ENCODE results near the gene POR. TPM values are rescaled to one million over a fixed set of nuclear protein-coding genes. Genes with fewer than 3 reads are reported as not detected.

The POR gene
- total and polyA plus RNA-seq, 7 experiments from 2014 or later = 41.6 to 72.3 (median 69.2) TPM

GRCh38 chr7:75876126-75876881, 38.7 kb upstream of the POR start:
- H3K27ac Mint-ChIP-seq = peak overlapping the region in 4 of 9 donors; percentile 21 to 65 (median 44)
- peaks cover 16 to 20% of the 10 kb centered on the region in 2 donors for H3K4me1 ChIP-seq (ENCODE audit: control insufficient read depth in 2 of 2, insufficient read depth in 2 of 2, low read length in 2 of 2)
- H3K4me3 Mint-ChIP-seq = peak overlapping the region in 1 of 10 donors; percentile 20

DNA sequence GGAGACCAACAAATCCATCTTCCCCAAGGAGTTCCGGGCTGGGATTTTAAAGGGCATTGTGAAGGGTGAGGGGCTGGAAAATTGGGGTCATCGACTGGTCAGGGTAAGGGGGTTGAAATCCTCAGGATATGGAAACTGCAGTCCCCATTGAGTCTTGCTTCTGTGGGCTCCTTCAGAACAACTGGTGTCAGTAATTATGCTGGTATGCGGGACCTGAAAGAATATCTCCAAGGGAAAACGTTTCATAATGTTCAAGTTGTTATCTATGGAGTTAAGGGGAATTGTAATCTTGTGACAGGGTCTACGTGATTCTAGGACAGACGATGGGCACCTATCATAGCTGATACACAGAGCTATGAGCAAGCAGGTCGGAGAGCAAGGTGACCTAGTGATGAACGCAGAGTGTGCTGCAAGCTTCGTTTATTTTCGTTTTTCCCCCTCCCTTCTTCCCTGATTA, 36.6 kb upstream of the POR start:
- peak overlapping the region; percentile 91 to 99 (median 97) for H3K27ac Mint-ChIP-seq
- H3K9me3 Mint-ChIP-seq = peaks cover 0 to 5% (median 0%) of the 10 kb centered on the region in 11 donors
- H3K4me3 Mint-ChIP-seq = peak overlapping the region; percentile 93 to 99 (median 98)
- Histone ChIP-seq H3K36me3 (ENCODE audit: control insufficient read depth in 2 of 3, insufficient read depth in 3 of 3, low read length in 3 of 3) (peaks cover 11 to 26% (median 16%) of the 10 kb centered on the region in 3 experiments), H3K27ac (ENCODE audit: low read depth, low read length) (peak overlapping the region; percentile 81), H3K4me3 (ENCODE audit: low read length) (peak overlapping the region; percentile 94), H3K9me3 (ENCODE audit: control insufficient read depth in 2 of 3, low read length in 3 of 3) (no peaks in the 10 kb centered on the region), H3K4me1 (ENCODE audit: control insufficient read depth in 2 of 2, insufficient read depth in 2 of 2, low read length in 2 of 2) (peaks cover 16 to 20% of the 10 kb centered on the region in 2 donors), H3K27me3 (ENCODE audit: control insufficient read depth in 2 of 2, insufficient read depth in 2 of 2, low read length in 2 of 2) (no peaks in the 10 kb centered on the region)
- DNase-seq = no peak
- peaks cover 5 to 18% (median 11%) of the 10 kb centered on the region in 5 donors for H3K36me3 Mint-ChIP-seq
- peaks cover 26 to 43% (median 34%) of the 10 kb centered on the region in 7 donors for H3K4me1 Mint-ChIP-seq
- ATAC-seq = peak; percentile 19
- intact Hi-C loops (cut with micrococcal nuclease) = loop anchor here (1.0 to 10.0 kb wide), 13 partner anchors 36 to 1220 kb away; partner anchors contain the start of genes TMEM120A (in 2 of the 2), YWHAG (in 2 of the 2), POR (in 1 of the 2) and RCC1L (in 1 of the 2)
- H3K27me3 Mint-ChIP-seq = no peaks in the 10 kb centered on the region
- ChIA-PET CTCF (interaction anchor here (1.1 to 1.6 kb wide), 2 partner anchors 36 to 142 kb away, joined by 3 to 4 read pairs; partner anchors contain the start of gene POR), POLR2A (interaction anchor here (1.0 to 3.9 kb wide), 6 partner anchors 10 to 170 kb away, joined by 3 to 52 read pairs (median 4); partner anchors contain the start of genes MDH2, POR, STYXL1 and TMEM120A)

More at GRCh38 chr7:75876126-75876881, 38.7 kb upstream of the POR start:
- Mint-ChIP-seq H3K4me1 (peaks cover 25 to 31% (median 28%) of the 10 kb centered on the region in 7 donors), H3K9me3 (peaks cover 0 to 5% (median 0%) of the 10 kb centered on the region in 11 donors), H3K36me3 (peaks cover 0 to 8% (median 2%) of the 10 kb centered on the region in 5 donors), H3K27me3 (no peaks in the 10 kb centered on the region)
- DNase-seq (no peak), ATAC-seq (peak; percentile 8)
- ChIA-PET CTCF (no interaction called here), POLR2A (interaction anchor here (0.6 to 3.9 kb wide), 5 partner anchors 38 to 136 kb away, joined by 3 to 52 read pairs (median 4); partner anchors contain the start of gene POR)
- intact Hi-C loops (cut with micrococcal nuclease) = loop anchor here (5.0 to 10.0 kb wide), 5 partner anchors 131 to 804 kb away; partner anchors contain the start of genes RCC1L (in 1 of the 2) and YWHAG (in 1 of the 2)
- Histone ChIP-seq H3K36me3 (ENCODE audit: control insufficient read depth in 2 of 3, insufficient read depth in 3 of 3, low read length in 3 of 3) (peaks cover under 1 to 6% (median 2%) of the 10 kb centered on the region in 3 experiments), H3K9me3 (ENCODE audit: control insufficient read depth in 2 of 3, low read length in 3 of 3) (no peaks in the 10 kb centered on the region), H3K27ac (ENCODE audit: low read depth, low read length) (no peak overlapping the region), H3K27me3 (ENCODE audit: control insufficient read depth in 2 of 2, insufficient read depth in 2 of 2, low read length in 2 of 2) (no peaks in the 10 kb centered on the region), H3K4me3 (ENCODE audit: low read length) (no peak overlapping the region)

- POLR2A ChIA-PET = interaction anchor here (0.6 to 3.9 kb wide), 9 partner anchors 9 to 179 kb away, joined by 3 to 52 read pairs (median 4); partner anchors contain the start of genes MDH2, POR, STYXL1 and TMEM120A
- Histone ChIP-seq H3K4me1 (ENCODE audit: control insufficient read depth in 2 of 2, insufficient read depth in 2 of 2, low read length in 2 of 2) (peaks cover 16 to 20% of the 10 kb centered on the region in 2 donors), H3K27me3 (ENCODE audit: control insufficient read depth in 2 of 2, insufficient read depth in 2 of 2, low read length in 2 of 2) (no peaks in the 10 kb centered on the region), H3K27ac (ENCODE audit: low read depth, low read length) (peak within 1 kb of the TSS; percentile 95), H3K4me3 (ENCODE audit: low read length) (peak within 1 kb of the TSS; percentile 94), H3K9me3 (ENCODE audit: control insufficient read depth in 2 of 3, low read length in 3 of 3) (no peaks in the 10 kb centered on the region), H3K36me3 (ENCODE audit: control insufficient read depth in 2 of 3, insufficient read depth in 3 of 3, low read length in 3 of 3) (peaks cover 16 to 31% (median 16%) of the 10 kb centered on the region in 3 experiments)
- H3K27ac Mint-ChIP-seq = peak within 1 kb of the TSS; percentile 91 to 99 (median 97)
- H3K4me1 Mint-ChIP-seq = peaks cover 26 to 43% (median 34%) of the 10 kb centered on the region in 7 donors
- intact Hi-C loops (cut with micrococcal nuclease) = loop anchor here (1.0 to 10.0 kb wide), 15 partner anchors 35 to 1220 kb away; partner anchors contain the start of genes TMEM120A (in 2 of the 2), YWHAG (in 2 of the 2), POR (in 1 of the 2) and RCC1L (in 1 of the 2)
- H3K27me3 Mint-ChIP-seq = no peaks in the 10 kb centered on the region
- peaks cover 0 to 5% (median 0%) of the 10 kb centered on the region in 11 donors for H3K9me3 Mint-ChIP-seq
- peak; percentile 86 to 96 (median 91) for DNase-seq
- peaks cover 5 to 18% (median 14%) of the 10 kb centered on the region in 5 donors for H3K36me3 Mint-ChIP-seq
- peak; percentile 96 for ATAC-seq
- H3K4me3 Mint-ChIP-seq = peak within 1 kb of the TSS; percentile 93 to 99 (median 98)
- CTCF ChIA-PET = interaction anchor here (1.6 kb wide), 1 partner anchor 141 kb away, joined by 4 read pairs; no protein-coding TSS in a partner anchor
Measured at GRCh38 chr7:75878769-75879611, 36.0 kb upstream of the POR start, which contains the start of gene RHBDD2. Gene RHBDD2 (plus strand): TSS chr7:75879034. CDS start chr7:75879083, 49 bp downstream.

DNA sequence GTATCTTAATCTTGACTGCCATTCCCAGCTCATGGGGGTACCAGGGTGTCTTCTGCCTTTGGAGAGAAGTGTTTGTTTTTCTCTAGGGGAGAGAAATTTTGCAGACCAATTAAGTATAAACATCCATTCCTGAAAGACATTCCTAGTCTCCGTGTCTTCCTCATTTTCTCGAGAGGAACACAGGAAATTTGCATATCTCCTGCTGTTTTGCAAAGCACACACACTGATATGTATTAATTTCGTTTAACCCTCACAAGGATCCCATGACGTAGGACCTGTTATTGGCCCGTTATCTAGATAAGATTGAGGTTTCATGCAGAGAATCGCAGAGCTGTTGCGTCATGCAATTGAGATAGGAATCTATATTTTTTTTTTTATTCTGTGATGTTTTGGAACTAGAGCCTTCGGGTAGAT, 35.2 kb upstream of the POR start:
- Mint-ChIP-seq H3K4me3 (peak overlapping the region; percentile 93 to 99 (median 98)), H3K27me3 (no peaks in the 10 kb centered on the region), H3K4me1 (peaks cover 26 to 46% (median 34%) of the 10 kb centered on the region in 7 donors), H3K36me3 (peaks cover 5 to 24% (median 16%) of the 10 kb centered on the region in 5 donors), H3K9me3 (peaks cover 0 to 5% (median 0%) of the 10 kb centered on the region in 11 donors), H3K27ac (peak overlapping the region; percentile 91 to 99 (median 97))
- H3K4me3 ChIP-seq (ENCODE audit: low read length) = peak overlapping the region; percentile 94
- H3K36me3 ChIP-seq (ENCODE audit: control insufficient read depth in 2 of 3, insufficient read depth in 3 of 3, low read length in 3 of 3) = peaks cover 16 to 38% (median 24%) of the 10 kb centered on the region in 3 experiments
- H3K27me3 ChIP-seq (ENCODE audit: control insufficient read depth in 2 of 2, insufficient read depth in 2 of 2, low read length in 2 of 2) = no peaks in the 10 kb centered on the region
- DNase-seq (peak in 7 of 9 donors; percentile 53 to 90 (median 76)), ATAC-seq (peak; percentile 42)
- no peaks in the 10 kb centered on the region for H3K9me3 ChIP-seq (ENCODE audit: control insufficient read depth in 2 of 3, low read length in 3 of 3)
- intact Hi-C loops (cut with micrococcal nuclease) = loop anchor here (1.0 to 10.0 kb wide), 12 partner anchors 128 to 1221 kb away; partner anchors contain the start of genes YWHAG (in 2 of the 2), RCC1L (in 1 of the 2) and STYXL1 (in 1 of the 2)
- H3K27ac ChIP-seq (ENCODE audit: low read depth, low read length) = peak overlapping the region; percentile 95
- peaks cover 16 to 20% of the 10 kb centered on the region in 2 donors for H3K4me1 ChIP-seq (ENCODE audit: control insufficient read depth in 2 of 2, insufficient read depth in 2 of 2, low read length in 2 of 2)
- CTCF ChIA-PET = no interaction called here
- POLR2A ChIA-PET = interaction anchor here (0.6 to 3.9 kb wide), 5 partner anchors 10 to 179 kb away, joined by 3 to 52 read pairs (median 3); partner anchors contain the start of gene POR

- DNase-seq = peak in 1 of 9 donors; percentile 42
- ATAC-seq = no peak
Measured at GRCh38 chr7:75880242-75880641, 34.7 kb upstream of the POR start.

More at GRCh38 chr7:75880242-75880641, 34.7 kb upstream of the POR start:
- H3K27me3 ChIP-seq (ENCODE audit: control insufficient read depth in 2 of 2, insufficient read depth in 2 of 2, low read length in 2 of 2) = no peaks in the 10 kb centered on the region
- H3K9me3 ChIP-seq (ENCODE audit: control insufficient read depth in 2 of 3, low read length in 3 of 3) = no peaks in the 10 kb centered on the region
- H3K9me3 Mint-ChIP-seq = peaks cover 0 to 5% (median 0%) of the 10 kb centered on the region in 11 donors
- H3K36me3 ChIP-seq (ENCODE audit: control insufficient read depth in 2 of 3, insufficient read depth in 3 of 3, low read length in 3 of 3) = peaks cover 16 to 43% (median 26%) of the 10 kb centered on the region in 3 experiments
- H3K4me3 ChIP-seq (ENCODE audit: low read length) = peak overlapping the region; percentile 94
- H3K4me1 Mint-ChIP-seq = peaks cover 26 to 46% (median 34%) of the 10 kb centered on the region in 7 donors
- peaks cover 5 to 24% (median 16%) of the 10 kb centered on the region in 5 donors for H3K36me3 Mint-ChIP-seq
- intact Hi-C loops (cut with micrococcal nuclease) = no loop called here
- peak overlapping the region; percentile 95 for H3K27ac ChIP-seq (ENCODE audit: low read depth, low read length)
- H3K27ac Mint-ChIP-seq = peak overlapping the region; percentile 91 to 99 (median 97)
- POLR2A ChIA-PET = interaction anchor here (0.7 to 3.9 kb wide), 4 partner anchors 11 to 35 kb away, joined by 3 to 52 read pairs (median 4); partner anchors contain the start of gene POR
- peaks cover 16 to 20% of the 10 kb centered on the region in 2 donors for H3K4me1 ChIP-seq (ENCODE audit: control insufficient read depth in 2 of 2, insufficient read depth in 2 of 2, low read length in 2 of 2)
- CTCF ChIA-PET = no interaction called here
- no peaks in the 10 kb centered on the region for H3K27me3 Mint-ChIP-seq
- peak overlapping the region; percentile 93 to 99 (median 98) for H3K4me3 Mint-ChIP-seq

Data from naive thymus-derived CD4-positive, alpha-beta T cell (primary cell).